GM12873 (cell line): ENCODE data around the gene DENND1A.

Experiments used
- CTCF ChIP-seq: IDR thresholded peaks from 2 replicates; pipeline ENCODE4 v1.5.1; 2012; ENCODE audit warnings: low read depth, mild to moderate bottlenecking, moderate library complexity, low read length, control low read depth; ENCODE audit not compliant: insufficient read depth; ENCODE audit errors: missing control alignments

Gene DENND1A

DNA sequence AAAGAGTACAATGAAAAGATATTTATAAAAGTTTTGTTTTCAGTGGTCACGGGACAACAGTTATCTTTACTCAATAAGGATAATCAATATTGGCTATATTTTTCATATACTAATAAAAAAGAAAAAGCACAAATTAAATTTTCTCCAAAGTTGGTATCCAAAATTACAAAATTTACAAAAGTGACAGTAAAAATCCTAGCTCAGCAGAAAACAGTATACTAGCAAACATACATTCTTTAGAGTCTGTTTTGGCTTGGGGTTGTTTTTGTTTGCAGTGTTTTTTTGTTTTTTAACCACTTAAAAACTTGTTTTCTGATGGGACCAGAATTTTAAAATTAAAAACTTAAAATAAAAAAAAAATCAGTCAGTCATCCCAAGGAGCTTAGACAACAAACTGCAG lies 183.2 kb downstream of the DENND1A start:
- no peak for TF ChIP-seq CTCF

- TF ChIP-seq CTCF = no peak
Measured at GRCh38 chr9:123745933-123746332, 184.0 kb downstream of the DENND1A start.

DNA sequence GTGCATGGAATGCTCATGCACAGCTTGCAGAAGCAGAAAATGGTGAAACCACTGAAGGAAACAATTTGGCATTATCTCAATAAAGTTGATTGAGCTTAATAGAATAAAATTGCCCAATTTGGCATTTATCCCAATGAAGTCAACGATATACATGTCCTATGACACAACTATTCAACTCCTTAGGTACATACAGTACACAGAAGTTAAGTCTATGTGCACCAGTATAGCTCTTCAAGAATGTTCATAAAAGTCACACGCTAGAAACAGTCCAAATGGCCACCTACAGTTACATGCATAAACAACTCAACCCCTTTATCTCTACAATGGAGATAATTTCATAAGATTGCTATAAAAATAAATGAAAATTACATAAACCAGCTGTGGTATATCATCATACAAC lies 184.5 kb downstream of the DENND1A start:
- TF ChIP-seq CTCF = no peak

DNA sequence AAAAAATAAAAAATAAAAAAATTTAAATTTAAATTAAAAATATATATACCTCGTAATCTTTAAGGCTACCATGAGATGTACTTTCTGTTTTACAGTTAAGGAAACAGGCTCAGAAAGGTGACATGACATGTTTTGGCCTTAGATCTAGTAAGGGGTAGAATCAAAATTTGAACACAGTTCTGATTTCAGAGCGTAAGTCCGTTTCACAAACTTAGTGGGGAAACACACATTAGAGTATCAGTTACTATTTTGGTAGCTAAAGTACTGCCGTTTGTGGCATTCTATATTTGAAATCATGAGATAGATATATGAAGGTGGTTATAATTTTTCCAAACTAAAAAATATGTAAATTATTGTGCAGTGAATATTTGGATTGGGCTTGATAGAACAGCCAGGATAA lies 186.2 kb downstream of the DENND1A start:
- no peak for TF ChIP-seq CTCF

DNA sequence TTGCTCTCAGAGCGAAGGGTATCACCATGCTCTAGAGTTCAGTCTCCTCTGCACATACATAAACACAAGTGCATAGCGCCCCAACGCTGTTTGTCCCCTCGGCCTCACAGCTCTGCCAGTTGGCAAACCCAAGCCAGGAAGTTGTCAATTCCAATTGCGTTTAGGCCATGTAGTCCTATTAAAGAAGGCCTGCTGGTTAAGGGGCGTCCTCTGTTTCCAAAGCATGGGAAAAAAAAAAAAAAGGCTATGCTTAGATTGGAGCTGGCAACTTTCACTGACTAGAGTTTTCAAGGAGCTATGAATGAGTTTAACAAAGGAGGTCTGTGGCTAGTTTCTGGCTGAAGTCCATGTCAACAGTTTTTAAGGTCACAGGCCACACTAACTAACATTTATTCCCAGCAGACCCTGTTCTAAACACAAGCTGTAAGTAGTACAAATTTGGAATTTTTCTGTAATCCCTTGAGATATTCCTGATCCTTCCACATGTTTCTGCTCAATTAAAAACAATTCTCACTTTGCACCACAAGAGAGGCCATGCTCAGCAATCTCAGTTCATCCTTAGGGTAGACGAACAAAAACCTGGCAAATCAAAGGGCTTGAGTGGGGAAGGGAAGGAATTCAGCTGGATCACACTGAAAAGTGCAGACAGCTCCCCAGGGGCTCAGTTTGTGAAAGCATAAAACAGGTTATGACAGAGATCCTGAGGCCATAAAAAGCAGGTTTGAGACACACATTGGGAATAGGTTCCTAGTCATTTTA lies 187.7 kb downstream of the DENND1A start:
- no peak for TF ChIP-seq CTCF

GRCh38 chr9:123741214-123741613 lies 188.7 kb downstream of the DENND1A start:
- TF ChIP-seq CTCF = no peak

GRCh38 chr9:123739902-123740301 lies 190.0 kb downstream of the DENND1A start:
- TF ChIP-seq CTCF = no peak

GRCh38 chr9:123739387-123739786 lies 190.5 kb downstream of the DENND1A start:
- no peak for TF ChIP-seq CTCF
